Mesangial cell (primary cell): Measurements from ENCODE around the gene MAN1A2. TPM values are rescaled to one million over a fixed set of nuclear protein-coding genes. Genes with fewer than 3 reads are reported as not detected.

Experiments
- total RNA-seq: library from RNA; depleted of rRNA; stranded (reverse); fragments of >200 nt; gene quantifications from 2 replicates; pipeline ENCODE4 v1.2.3, GENCODE V29; 2015

MAN1A2 gene
- total RNA-seq = 13.5 and 17.5 TPM in 2 replicates

GRCh38 chr1:117367046-117368025 is at the start of gene MAN1A2:
TSS of gene MAN1A2 (plus strand) at chr1:117367449. CDS start at chr1:117368184, 735 bp downstream.

Other genes starting within 250 kb of the MAN1A2 start
- 3.3 and 9.9 TPM in 2 replicates for gene TRIM45, start 245.7 kb upstream of the MAN1A2 start, total RNA-seq
- gene VTCN1, start 156.5 kb upstream of the MAN1A2 start, total RNA-seq = 0.13 TPM in 1 of 2 replicates, not detected in the other
- under 0.01 TPM in 1 of 2 replicates, not detected in the other for gene TENT5C, start 238.6 kb downstream of the MAN1A2 start, total RNA-seq